NB4 (cell line): ENCODE results near the gene F11R.
"Not testable (repeated sequence)": the region's sequence is repeated elsewhere in the genome, so short reads cannot be mapped to it uniquely, and the experiment has no call there.

Source experiments
- MYC ChIP-seq: IDR thresholded peaks from 2 replicates; pipeline ENCODE4 v1.6.1; 2011; ENCODE audit warnings: low read depth, low read length
- POLR2A ChIP-seq: IDR thresholded peaks from 2 replicates; pipeline ENCODE4 v1.6.1; 2011; ENCODE audit warnings: mild to moderate bottlenecking; ENCODE audit not compliant: insufficient read length; ENCODE audit errors: extremely low read depth
- TF ChIP-seq, protein P1 (sequence below): IDR thresholded peaks from one replicate; pipeline ENCODE4 v1.5.1; 2012; ENCODE audit warnings: low read depth, low read length
- TF ChIP-seq, protein P2 (sequence below): IDR thresholded peaks from 2 replicates; pipeline ENCODE4 v1.6.1; 2011; ENCODE audit warnings: low read depth, low read length

DNA sequence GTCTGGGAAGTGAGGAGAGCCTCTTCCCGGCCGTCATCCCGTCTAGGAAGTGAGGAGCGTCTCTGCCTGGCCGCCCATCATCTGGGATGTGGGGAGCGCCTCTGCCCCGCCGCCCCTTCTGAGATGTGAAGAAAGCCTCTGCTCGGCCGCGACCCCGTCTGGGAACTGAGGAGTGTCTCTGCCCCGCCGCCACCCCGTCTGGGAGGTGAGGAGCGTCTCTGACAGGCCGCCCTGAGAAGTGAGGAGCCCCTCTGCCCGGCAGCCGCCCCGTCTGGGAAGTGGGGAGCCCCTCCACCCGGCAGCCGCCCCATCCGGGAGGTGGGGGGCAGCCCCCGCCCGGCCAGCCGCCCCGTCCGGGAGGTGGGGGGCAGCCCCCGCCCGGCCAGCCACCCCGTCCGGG, 8.5 kb upstream of the F11R start:
- TF ChIP-seq, protein P1, sequence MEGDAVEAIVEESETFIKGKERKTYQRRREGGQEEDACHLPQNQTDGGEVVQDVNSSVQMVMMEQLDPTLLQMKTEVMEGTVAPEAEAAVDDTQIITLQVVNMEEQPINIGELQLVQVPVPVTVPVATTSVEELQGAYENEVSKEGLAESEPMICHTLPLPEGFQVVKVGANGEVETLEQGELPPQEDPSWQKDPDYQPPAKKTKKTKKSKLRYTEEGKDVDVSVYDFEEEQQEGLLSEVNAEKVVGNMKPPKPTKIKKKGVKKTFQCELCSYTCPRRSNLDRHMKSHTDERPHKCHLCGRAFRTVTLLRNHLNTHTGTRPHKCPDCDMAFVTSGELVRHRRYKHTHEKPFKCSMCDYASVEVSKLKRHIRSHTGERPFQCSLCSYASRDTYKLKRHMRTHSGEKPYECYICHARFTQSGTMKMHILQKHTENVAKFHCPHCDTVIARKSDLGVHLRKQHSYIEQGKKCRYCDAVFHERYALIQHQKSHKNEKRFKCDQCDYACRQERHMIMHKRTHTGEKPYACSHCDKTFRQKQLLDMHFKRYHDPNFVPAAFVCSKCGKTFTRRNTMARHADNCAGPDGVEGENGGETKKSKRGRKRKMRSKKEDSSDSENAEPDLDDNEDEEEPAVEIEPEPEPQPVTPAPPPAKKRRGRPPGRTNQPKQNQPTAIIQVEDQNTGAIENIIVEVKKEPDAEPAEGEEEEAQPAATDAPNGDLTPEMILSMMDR = not testable (repeated sequence)
- not testable (repeated sequence) for TF ChIP-seq POLR2A, MYC
- TF ChIP-seq, protein P2, sequence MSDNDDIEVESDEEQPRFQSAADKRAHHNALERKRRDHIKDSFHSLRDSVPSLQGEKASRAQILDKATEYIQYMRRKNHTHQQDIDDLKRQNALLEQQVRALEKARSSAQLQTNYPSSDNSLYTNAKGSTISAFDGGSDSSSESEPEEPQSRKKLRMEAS = not testable (repeated sequence)
